Upper lobe of left lung (tissue), 6 donors: ENCODE measurements around the gene ANGPT4. TPM values are rescaled to one million over a fixed set of nuclear protein-coding genes. Genes with fewer than 3 reads are reported as not detected.
A peak's percentile ranks its signal among the peaks of the same experiment; 100 is the strongest.
"Not testable (repeated sequence)": the region's sequence is repeated elsewhere in the genome, so short reads cannot be mapped to it uniquely, and the experiment has no call there.

Experiments
- ATAC-seq, 2 donors: fragments of 200-7000 bp; cut with Tn5 transposase; one replicate each; pipeline ENCODE4 v1.9.1; 2022; ENCODE audit warnings: mild to moderate bottlenecking in 2 of 2, moderate library complexity in 2 of 2; ENCODE audit not compliant: low FRiP score in 2 of 2
- DNase-seq, 2 donors: peaks; one replicate each; pipeline ENCODE4 v3.0.0-alpha.2; 2019 to 2020
- H3K27ac ChIP-seq, 4 donors: fragments of 200-600 bp; sonication (generic); one replicate each; pipeline ENCODE4 v1.5.1; 2016 to 2019
- H3K27me3 ChIP-seq, 4 donors: fragments of 200-600 bp; sonication (generic); one replicate each; pipeline ENCODE4 v1.5.1; 2017 to 2019
- H3K36me3 ChIP-seq, 4 donors: fragments of 200-600 bp; sonication (generic); one replicate each; pipeline ENCODE4 v1.5.1; 2016 to 2019
- H3K4me1 ChIP-seq, 4 donors: fragments of 200-600 bp; sonication (generic); one replicate each; pipeline ENCODE4 v1.5.1; 2018 to 2019
- H3K4me3 ChIP-seq, 4 donors: fragments of 200-600 bp; sonication (generic); one replicate each; pipeline ENCODE4 v1.5.1; 2017 to 2019; ENCODE audit warnings: mild to moderate bottlenecking in 2 of 4, moderate library complexity in 1 of 4
- H3K9me3 ChIP-seq, 4 donors: fragments of 200-600 bp; sonication (generic); one replicate each; pipeline ENCODE4 v1.5.1; 2018 to 2019
- CTCF ChIP-seq, 6 experiments: fragments of 450-650 bp in 4 of 6; fragments of 200-600 bp in 2 of 6; sonication (generic) in 2 of 6; IDR thresholded peaks; one replicate each; pipeline ENCODE4 v1.5.1; 2016 to 2019; ENCODE audit warnings: antibody characterized with exemption in 6 of 6
- EP300 ChIP-seq, 4 donors: sonication (generic); formaldehyde crosslinking; IDR thresholded peaks; one replicate each; pipeline ENCODE4 v1.5.1; 2017; ENCODE audit warnings: antibody characterized with exemption in 4 of 4, control low read depth in 2 of 4
- POLR2A ChIP-seq, 4 donors: fragments of 450-650 bp; IDR thresholded peaks; one replicate each; pipeline ENCODE4 v1.5.1; 2016 to 2017; ENCODE audit warnings: antibody characterized with exemption in 4 of 4, mild to moderate bottlenecking in 2 of 4
- POLR2AphosphoS5 ChIP-seq, 2 donors: sonication (generic); formaldehyde crosslinking; IDR thresholded peaks; one replicate each; pipeline ENCODE4 v1.5.1; 2017; ENCODE audit warnings: antibody characterized with exemption in 2 of 2
- WGBS, 2 donors: methylation state at CpG; one replicate each; pipeline ENCODE4 v1.1.5; 2017 to 2018; 5-methylcytosine and 5-hydroxymethylcytosine counted together
- total RNA-seq, 6 donors: library from RNA; depleted of rRNA in 4 of 6; stranded (reverse); fragments of >200 nt in 4 of 6; gene quantifications; one replicate each; pipeline versions ENCODE4 v1.1.0 to v1.2.1, GENCODE V29; 2016 to 2021
- donor health status: DM: no; HTN: no; CAD: no; lungs with moderate emphysema.
- donor health status: DM: no; HTN: yes; CAD: no; lungs with severe emphysema.

ANGPT4 gene
- total RNA-seq, 6 donors from 2014 or later: 0.39 to 3.0 (median 1.4) TPM

- 91 to 93% methylated on average over 6 of the region's 6 CpGs for WGBS, 2 donors
- no peaks in the 10 kb centered on the region for H3K9me3 ChIP-seq
- no peak for ATAC-seq
Observed at GRCh38 chr20:896501-897025, 19.6 kb downstream of the ANGPT4 start.

GRCh38 chr20:892371-892770 is 23.8 kb downstream of the ANGPT4 start:
- not testable (repeated sequence) for H3K4me1 ChIP-seq, H3K4me3 ChIP-seq, H3K27me3 ChIP-seq, ATAC-seq, H3K27ac ChIP-seq, DNase-seq, H3K9me3 ChIP-seq, H3K36me3 ChIP-seq
- 75 to 86% methylated on average over 5 of the region's 5 CpGs for WGBS, 2 donors

More at GRCh38 chr20:896501-897025, 19.6 kb downstream of the ANGPT4 start:
- peaks cover 0 to 2% (median 0%) of the 10 kb centered on the region in 4 donors for H3K4me1 ChIP-seq
- H3K36me3 ChIP-seq: no peaks in the 10 kb centered on the region
- TF ChIP-seq POLR2AphosphoS5 (IDR thresholded peaks at IDR 0.05) (no peak), POLR2A (IDR thresholded peaks at IDR 0.05) (no peak), CTCF (IDR thresholded peaks at IDR 0.05) (no peak), EP300 (IDR thresholded peaks at IDR 0.05) (no peak)
- H3K4me3 ChIP-seq: no peak overlapping the region
- DNase-seq: no peak
- H3K27ac ChIP-seq: no peak overlapping the region
- H3K27me3 ChIP-seq: no peaks in the 10 kb centered on the region

- H3K27ac ChIP-seq: no peak overlapping the region
- no peaks in the 10 kb centered on the region for H3K36me3 ChIP-seq
- no peaks in the 10 kb centered on the region for H3K27me3 ChIP-seq
- TF ChIP-seq EP300 (IDR thresholded peaks at IDR 0.05): no peak
- TF ChIP-seq POLR2AphosphoS5 (IDR thresholded peaks at IDR 0.05): no peak
- TF ChIP-seq CTCF (IDR thresholded peaks at IDR 0.05): no peak
- no peak for TF ChIP-seq POLR2A (IDR thresholded peaks at IDR 0.05)
- H3K4me3 ChIP-seq: no peak overlapping the region
- peaks cover 0 to 7% (median 3%) of the 10 kb centered on the region in 4 donors for H3K4me1 ChIP-seq
- ATAC-seq: peak in 1 of 2 donors; percentile 25
- 73 to 86% methylated on average over 4 of the region's 4 CpGs for WGBS, 2 donors
- H3K9me3 ChIP-seq: no peaks in the 10 kb centered on the region
- DNase-seq: no peak
Observed at GRCh38 chr20:891706-892080, 24.4 kb downstream of the ANGPT4 start.

- H3K27me3 ChIP-seq: no peaks in the 10 kb centered on the region
- TF ChIP-seq POLR2A (IDR thresholded peaks at IDR 0.05) (no peak), CTCF (IDR thresholded peaks at IDR 0.05) (no peak), EP300 (IDR thresholded peaks at IDR 0.05) (no peak), POLR2AphosphoS5 (IDR thresholded peaks at IDR 0.05) (no peak)
- 58 to 60% methylated on average over 6 of the region's 6 CpGs for WGBS, 2 donors
- H3K27ac ChIP-seq: no peak overlapping the region
- H3K4me3 ChIP-seq: no peak overlapping the region
- H3K36me3 ChIP-seq: no peaks in the 10 kb centered on the region
- peaks cover 0 to 7% (median 3%) of the 10 kb centered on the region in 4 donors for H3K4me1 ChIP-seq
- peak in 1 of 2 donors; percentile 22 for ATAC-seq
- peak in 1 of 2 donors; percentile 34 for DNase-seq
- no peaks in the 10 kb centered on the region for H3K9me3 ChIP-seq
Observed at GRCh38 chr20:891058-891705, 25.0 kb downstream of the ANGPT4 start.

GRCh38 chr20:890666-891057 is 25.5 kb downstream of the ANGPT4 start:
- Histone ChIP-seq H3K9me3 (no peaks in the 10 kb centered on the region), H3K27me3 (no peaks in the 10 kb centered on the region), H3K4me3 (no peak overlapping the region), H3K4me1 (peaks cover 0 to 7% (median 3%) of the 10 kb centered on the region in 4 donors), H3K27ac (no peak overlapping the region), H3K36me3 (no peaks in the 10 kb centered on the region)
- DNase-seq: no peak
- 78 to 82% methylated on average over 6 of the region's 6 CpGs for WGBS, 2 donors
- no peak for ATAC-seq
- TF ChIP-seq POLR2AphosphoS5 (IDR thresholded peaks at IDR 0.05) (no peak), CTCF (IDR thresholded peaks at IDR 0.05) (no peak)
